Hematopoietic multipotent progenitor cell treated with erythropoietin and hydrocortisone succinate and interleukin-3 and kit ligand, for 15 days (in vitro differentiated cells): ENCODE measurements around the gene ARRB1.

Experiments used
- DNase-seq: peaks from one replicate; pipeline ENCODE4 v3.0.0-alpha.2; 2015; ENCODE audit warnings: low spot score

The ARRB1 gene

DNA sequence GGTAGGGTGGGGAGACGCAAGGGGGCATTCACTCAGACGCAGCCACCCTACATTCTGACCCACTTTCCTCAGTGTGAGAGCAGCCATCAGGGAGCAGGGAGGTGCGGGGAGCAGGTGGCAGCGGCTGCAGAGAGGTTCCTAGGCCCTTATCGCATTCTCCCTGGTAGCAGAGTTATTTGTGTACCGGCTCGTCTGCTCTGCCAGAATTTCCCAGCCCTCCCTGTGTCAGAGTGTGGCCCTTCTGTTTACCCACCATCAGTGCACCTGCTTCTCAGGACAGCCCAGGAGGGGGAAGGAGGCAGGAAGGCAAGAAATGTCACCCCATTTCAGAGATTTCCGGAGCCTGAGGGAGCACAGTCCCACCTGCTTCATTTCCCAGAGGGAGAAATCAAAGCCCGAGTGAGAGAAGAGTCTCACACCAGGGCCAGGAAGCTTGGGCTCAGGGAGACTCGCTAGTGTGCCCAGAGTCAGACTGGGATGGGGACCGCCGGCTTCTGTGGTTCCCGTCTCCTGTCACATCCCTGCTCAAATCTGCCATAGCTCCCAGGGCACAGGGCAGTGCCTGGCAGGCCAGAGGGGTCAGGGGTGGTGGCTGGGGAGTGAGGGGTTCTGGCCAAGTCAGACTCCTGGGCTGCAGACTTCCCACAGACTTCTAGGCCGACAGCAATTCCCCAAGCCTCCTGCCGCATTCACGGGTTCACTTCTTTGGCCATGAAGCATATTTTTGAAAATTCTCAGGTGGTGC lies 49.7 kb downstream of the ARRB1 start:
- no peak for DNase-seq

DNA sequence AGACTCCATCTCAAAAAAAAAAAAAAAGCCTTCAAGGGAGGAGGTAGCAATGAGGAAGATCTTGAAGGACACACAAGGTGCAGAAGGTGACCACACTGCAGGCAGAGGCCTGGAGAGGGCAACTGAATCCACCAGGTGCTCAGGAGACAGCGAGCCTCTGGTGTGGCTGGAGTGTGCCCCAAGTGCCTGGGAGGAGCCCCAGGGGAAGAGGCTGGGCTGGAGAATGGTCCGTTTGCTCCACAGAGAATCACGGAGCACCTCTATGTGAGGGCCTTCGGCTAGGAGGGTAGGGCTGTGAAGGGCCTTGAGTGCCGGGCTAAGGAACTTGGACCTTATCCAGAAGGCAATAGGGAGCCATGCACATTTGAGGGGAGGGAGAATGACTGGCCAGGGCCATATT lies 50.3 kb downstream of the ARRB1 start:
- no peak for DNase-seq

DNA sequence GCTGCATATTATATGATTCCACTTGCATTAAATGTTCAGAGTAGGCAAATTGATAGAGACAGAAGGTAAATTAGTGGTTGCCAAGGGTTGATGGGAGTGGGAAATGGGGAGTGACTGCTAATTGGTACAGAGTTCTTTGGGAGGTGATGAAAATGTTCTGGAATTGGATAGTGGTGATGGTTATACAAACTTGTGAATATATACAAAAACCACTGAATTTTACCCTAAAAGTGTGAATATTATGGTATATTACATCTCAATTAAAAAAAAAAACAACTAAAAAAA lies 52.5 kb downstream of the ARRB1 start:
- no peak for DNase-seq

DNA sequence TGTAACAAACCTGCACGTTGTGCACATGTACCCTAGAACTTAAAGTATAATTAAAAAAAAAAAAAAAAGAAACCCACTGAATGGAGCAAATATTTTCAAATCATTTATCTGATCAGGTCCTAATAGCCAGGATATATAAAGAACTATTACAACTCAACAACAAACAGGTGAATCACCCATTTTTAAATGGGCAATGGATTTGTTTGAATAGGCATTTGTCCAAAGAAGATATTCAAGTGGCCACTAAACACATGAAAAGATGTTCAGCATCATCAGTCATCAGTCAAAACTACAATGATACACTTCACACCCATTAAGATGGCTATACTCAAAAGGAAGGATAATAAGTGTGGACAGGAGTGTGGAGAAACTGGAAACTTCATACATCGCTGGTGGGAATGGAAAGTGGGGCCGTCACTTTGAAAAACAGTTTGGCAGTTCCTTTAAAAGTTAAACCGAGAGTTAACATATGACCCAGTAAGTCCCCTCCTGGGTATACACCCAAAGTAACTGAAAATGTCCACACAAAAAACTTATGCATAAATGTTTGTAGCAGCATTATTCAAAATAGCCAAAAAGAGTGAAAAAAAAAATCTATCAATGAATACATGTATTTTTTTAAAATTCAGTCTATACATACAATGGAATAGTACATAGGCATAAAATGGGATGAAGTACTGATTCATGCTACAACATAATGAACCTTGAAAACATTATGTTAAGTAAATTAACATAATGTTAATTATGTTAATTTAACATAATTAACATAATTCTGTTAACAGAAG lies 53.1 kb downstream of the ARRB1 start:
- DNase-seq = no peak

DNA sequence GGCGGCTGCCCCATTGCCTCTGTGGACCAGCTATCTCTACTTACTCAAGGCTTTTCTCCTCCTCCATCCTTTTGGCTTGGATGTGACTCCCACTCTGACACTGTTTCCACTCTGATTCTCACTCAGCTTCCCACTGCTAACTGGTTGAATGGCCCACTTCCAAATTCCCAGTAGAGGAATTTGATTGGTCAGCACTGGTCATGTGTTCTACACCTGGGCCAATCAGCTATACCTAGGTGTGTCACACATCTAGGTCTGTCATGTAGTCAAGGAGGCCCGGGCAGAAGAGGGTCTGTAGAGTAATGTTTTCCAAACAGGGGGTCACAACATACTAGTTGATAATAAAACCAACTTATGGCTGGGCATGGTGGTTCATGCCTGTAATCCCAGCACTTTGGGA lies 57.6 kb downstream of the ARRB1 start:
- no peak for DNase-seq

DNA sequence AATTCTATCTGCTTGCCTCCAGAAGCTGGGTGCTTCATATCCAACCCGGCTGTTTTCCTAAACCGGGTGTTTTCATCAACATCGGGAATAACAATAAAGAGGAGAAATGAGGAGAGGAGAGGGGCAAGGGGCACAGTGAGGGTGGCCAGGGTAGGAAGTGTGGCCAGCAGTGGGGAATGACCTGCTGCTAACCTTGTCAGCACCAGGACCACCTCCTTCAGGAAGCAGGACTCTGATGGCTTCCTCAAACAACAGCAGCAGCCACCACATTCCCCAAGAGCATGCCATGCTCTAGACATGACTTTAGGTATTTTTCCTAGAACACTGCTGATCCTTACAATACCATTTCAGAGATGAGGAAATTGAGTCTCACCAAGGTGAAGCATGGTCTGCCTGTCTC lies 58.5 kb downstream of the ARRB1 start:
- DNase-seq = no peak

DNA sequence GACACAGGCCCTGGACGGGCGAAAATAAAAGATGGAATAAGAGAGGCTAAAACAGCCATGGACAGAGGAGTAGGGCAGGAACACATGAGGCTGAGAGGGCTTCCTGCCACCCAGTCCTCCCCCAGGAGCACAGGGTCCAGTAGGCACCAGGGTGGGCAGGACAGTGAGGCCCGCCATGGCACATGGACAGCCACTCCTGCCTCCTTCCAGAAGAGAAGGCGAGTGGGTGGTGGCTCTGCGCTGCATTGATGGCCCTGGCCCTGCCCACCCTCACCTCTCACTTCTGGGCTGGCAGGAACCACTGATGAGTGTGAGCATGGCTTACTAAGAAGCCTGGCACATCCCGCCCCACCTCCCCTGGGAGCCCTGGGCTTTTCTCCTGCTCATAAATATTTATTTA lies 59.7 kb downstream of the ARRB1 start:
- DNase-seq = no peak

DNA sequence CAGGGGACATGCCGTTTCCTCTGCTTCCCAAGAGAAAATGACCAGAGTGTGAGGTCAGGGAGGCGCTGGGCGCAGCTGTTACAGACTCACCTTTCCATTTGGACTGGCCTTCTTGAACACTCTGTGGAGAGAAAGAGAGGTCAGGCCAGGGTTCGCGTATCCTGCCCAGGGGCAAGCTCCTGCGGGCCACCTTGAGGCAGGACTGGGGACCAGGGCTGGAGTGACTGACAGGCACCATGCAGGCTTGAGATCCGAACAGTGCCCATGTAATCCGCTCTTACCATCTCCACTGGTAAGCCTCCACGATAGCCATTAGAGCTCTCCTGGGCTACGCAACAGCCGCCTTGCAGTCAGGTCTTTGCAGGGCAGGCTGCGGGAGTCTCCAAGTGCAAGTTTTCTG lies 61.5 kb downstream of the ARRB1 start:
- no peak for DNase-seq

DNA sequence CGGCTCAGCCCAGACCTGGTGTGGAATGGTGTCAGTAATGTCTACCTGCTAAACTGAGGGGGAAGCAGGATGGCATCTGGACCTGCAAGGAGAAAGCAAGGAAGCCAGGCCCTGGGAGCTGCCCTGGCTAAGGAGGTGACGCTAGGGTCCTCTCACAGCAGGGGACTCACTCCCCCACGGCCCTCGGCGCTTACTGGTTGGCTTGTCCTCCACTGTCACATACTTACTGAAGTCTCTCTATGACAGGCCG lies 62.0 kb downstream of the ARRB1 start:
- no peak for DNase-seq

DNA sequence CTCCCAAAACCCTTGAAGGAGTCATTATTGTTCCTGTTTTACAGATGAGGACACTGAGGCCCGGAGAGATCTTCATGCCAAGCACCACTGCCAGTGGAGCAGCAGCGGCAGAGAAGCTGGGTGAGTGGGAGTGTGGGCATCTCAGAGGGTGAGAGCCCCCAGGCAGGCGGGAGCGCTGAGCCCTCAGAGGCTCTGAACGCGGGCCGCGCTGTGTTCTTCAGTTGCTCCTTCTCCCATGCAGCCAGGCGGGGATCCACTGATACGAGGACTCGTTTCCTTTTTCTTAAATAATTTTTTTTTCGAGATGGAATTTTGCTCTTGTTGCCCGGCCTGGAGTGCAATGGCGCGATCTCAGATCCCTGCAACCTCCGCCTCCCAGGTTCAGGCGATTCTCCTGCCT lies 63.9 kb downstream of the ARRB1 start:
- DNase-seq = no peak

DNA sequence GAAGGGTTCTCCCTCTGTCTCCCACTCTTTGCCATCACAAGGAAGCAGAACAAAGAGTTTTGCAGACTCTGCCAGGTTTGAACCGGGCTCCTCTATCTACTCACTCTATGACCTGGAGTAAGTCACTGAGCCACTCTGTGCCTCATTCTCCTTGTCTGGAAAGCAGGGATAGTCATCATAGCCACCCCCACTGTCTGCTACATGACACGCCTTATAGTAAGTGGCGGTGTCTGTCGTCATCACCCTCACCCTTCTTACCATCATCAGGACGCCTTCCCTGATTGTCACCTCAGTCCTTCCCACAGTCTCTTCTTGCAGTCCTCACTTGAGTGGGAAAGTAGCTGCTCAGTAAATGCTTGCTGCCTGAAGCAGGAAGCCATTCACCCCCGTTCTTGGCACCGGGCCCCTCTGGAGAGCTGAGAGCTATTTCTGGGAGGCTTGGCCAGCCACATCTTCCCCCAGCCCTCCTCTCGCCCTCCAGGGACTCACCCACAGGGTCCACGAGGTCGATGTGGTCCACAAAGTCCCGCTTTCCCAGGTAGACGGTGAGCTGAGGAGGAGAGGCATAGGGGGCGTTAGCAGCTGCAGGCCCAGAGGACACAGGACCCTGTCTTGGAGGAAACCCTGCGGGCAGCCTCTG lies 64.5 kb downstream of the ARRB1 start:
- no peak for DNase-seq

DNA sequence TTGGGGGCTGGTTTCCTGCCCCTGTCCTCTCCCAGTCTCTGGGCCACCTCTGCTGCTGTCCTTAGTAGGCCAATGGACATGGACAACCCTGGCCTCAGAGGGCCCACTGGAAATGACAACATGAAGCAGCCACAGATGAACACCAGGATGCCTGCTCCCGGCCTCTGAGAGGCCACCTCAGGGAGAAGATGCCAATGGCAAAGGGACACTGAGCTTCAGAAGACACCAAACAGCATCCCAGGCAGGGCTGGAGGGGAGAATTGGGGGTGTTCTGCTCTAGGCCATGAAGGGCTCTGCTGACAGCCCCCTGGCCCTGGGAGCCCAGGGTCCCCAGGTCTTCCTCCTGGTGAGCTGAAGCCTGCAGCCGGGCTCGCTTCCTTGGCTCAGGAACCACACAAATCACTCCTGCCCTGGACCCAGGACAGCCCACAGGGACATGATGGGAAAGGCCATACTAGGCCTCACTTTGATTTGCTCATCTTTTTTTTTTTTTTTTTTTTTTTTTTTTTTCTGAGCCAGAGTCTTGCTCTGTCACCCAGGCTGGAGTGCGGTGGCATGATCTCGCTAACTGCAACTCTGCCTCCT lies 65.6 kb downstream of the ARRB1 start:
- no peak for DNase-seq

DNA sequence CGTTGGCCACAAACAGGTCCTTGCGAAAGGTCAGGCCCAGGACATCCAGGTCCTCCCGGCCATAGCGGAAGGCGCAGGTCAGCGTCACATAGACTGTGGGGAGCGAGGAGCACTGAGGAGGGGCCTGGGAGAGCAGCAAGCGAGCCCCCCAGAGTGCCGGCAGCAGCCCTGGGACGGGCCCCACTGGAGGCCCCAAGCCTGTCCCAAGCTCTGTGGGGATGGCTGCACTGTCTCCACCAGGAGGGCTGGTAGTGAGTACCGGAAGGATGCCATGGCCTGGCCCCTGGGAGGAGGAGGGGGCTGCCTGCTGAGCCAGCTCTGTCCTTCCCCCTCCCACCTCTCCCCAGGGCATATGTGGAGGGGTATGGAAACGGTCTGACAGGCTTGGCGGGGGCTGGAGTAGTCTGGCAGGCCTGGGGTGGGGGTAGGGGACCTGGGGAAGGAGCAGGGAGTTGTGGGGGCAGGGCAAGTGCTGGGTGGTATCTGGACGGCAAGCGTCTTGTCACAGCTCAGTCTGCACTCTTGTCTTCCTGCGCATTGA lies 68.0 kb downstream of the ARRB1 start:
- DNase-seq = no peak

DNA sequence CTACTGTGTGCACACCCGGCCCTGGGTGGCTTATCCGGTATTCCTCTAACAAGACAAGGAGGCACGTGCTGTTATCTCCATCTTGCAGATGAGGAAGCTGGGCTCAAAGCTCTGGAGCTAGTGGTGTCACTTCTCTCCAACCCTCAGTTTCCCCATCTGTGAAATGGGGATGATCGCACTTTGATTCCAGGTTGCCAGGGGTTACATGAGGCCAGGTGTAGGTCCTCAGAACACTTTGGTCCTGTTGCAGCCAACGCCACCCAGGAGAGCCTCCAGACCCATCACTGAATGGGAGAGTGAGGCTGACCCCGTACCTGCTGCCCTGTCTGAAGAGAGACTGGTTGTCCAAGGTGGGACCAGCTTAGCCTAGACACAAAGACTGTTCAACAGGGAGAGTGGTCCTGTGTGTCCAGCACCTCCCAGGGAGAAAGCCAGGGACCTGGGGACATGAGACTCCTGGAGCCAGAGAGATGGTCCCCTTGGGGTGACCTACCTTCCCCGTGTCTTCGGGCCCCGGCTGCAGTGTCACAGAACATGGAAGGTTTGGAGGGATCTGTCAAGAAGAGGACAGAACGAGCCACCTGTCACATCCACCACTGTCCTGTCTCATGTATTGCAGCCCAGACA lies 69.9 kb downstream of the ARRB1 start:
- DNase-seq = no peak

DNA sequence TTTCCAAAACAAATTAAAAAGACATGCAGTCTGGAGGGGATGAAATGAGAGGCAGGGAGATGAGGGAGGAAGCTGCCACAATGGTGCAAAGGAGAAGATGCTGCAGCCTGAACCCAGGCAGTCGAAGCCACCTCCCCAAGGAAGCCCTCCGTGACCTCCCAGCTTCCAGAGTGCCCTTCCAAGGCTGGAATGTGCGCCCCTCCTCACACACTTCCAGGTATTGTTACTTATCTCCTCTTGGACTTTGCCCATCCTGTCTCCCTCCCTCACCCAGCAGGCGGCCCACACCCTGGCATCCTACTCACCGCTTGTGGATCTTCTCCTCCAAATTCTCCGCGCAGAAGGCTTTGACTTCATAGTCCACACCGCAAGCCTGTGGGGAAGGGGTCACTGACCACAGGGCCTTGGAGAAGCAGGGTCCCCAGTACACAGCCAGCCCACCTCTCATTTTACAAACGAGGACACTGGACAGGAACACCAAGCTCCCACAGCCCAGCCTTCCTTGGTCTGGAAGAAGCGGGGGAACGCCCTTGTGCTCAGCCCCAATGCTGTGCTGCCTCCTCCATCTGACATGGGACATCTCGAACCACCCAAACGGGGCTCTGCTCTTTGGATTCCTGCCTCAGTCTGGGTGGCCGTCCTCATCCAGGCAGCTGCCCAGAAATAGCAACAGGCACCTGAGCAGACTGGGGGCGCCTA lies 70.5 kb downstream of the ARRB1 start:
- no peak for DNase-seq

DNA sequence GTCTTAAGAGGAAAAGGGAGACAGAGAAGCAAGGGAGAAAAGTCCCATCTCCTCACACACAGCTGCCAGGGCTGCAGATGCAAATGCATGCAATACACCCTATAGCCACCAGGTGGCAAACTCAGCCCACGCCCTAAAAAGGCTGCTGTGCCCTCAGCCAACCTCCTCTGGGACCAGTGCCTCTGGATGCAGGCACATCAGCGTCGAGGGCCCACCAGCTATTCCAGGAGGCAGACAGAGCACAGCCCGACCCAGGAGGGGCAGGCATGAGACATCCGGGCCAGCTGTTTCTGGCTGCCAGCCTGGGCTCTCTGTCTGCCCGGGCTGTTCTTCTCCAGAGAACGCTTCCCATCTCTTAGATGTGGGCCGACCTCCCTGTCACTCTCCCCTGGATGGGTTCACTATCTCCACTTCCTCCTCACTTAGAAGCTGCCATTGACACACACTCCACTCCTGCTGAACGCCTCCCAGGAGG lies 71.2 kb downstream of the ARRB1 start:
- peak; percentile 83 for DNase-seq

DNA sequence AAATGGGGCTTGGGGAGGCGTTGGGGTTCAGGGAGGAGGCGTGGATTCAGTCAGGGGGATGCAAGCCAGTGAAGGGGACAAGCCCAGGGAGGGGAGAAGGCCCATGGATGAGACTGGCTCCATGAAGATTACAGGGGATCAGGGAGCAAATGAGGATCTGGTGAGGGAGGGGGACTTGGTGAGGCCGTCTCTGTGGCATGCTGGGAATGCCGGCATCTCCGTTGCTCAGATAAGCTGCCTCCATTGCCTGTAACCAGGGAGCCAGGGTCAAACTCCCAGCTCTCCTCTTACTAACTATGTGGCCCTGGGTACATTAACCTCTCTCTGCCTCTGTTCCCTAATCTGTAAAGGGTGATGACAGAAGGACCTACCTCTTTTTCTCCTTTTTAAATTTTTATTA lies 72.2 kb downstream of the ARRB1 start:
- DNase-seq = no peak

DNA sequence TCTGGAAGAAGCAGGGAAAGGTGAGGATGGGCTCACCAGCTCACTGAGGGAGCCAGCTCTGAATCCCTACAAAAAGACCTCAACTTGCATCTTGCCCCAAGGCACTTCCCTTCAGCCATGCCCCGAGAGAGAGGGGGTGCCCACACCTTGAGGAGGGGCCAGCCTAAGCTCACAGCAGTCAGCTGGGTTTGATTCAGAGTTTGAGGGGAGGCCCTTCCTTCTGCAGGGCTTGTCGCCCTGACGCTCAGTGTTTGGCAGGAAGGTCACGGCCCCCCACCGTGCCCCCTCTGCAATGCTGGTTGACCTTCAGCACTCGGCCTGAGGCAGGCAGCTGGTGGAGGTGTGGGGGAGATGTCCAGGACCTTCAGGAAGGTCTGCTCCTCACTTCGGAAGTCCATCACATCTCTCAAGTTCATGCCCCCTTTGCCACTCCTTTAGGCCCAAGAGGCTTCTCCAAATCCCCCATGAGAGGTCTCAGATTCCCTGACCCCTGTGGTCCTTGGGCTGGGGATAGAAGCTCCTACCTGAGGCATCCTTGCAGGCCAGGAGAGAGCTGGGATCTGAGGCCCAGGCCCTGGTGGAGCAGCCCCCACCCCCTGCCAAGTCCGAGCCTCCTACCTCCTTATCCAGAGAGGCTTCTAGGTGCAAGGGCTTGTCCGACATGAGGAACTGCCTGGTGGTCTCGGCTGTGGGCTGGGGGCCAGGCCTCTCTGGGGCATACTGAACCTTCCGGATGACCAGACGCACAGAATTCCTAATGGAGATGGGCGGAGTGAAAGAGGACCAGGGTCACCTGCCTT lies 73.3 kb downstream of the ARRB1 start:
- DNase-seq = no peak

DNA sequence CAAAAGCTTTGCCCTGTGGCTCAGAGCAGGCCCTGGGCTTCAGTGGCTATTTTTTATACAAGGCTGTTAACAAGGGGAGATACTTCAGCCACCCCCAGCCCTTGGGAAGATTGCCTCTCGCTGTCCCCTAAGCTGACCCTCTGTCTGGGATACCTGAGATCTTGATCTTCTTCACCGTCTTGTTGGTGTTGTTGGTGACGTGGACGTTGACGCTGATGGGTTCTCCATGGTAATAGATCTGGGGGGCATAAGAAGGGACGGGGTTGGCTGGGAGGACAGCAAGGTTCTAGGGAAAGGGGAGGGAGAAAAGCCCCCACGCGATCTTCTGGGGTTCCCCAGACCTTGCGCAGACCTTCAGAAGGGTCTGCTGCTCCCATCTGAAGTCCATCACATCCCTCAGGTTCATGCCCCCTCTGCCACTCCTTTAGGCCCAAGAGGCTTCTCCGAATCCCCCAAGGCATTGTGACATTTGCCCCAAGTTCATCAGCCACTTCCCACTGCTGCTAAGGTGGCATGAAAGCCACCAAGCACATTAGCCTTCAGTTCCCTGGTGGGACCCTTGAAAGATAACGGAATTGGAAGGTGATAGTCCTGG lies 74.2 kb downstream of the ARRB1 start:
- no peak for DNase-seq

DNA sequence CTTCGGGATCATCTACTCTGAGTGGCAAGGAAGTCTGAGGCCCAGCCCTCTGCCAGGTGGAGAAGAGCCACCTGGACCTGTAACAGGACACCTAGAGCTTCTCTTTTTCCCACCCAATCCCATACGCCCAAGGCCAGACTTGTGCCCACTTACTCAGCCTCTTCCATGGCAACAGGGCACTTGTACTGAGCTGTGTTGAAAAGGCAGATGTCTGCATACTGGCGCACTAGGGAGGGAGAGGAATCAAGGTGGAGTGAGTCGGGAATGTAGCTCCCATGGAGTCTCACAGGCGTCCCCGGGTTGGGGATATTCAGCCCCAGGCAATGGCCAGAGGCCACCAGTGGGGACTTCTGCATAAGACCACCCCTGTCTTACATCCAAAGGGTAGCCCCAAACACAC lies 74.8 kb downstream of the ARRB1 start:
- no peak for DNase-seq

DNA sequence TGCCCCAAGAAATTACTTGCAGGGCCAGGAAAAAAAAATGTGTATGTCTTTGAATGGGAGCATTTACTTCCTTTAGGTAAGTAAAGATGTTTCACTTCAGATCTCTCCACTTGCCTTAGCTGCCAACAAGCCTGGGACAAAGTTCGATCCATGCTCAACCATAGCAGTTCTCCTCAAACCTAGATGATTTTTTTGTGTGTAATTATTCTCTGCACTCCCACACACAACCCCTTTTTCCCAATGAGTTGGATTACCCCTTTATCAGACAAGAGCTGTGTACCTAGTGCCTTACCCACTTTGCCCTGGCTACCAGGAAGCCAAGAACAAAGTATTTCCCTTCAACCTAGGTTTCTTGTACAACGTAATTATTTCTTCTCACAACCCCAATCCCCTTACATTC lies 75.3 kb downstream of the ARRB1 start:
- no peak for DNase-seq
